ENCODE data around the gene ADARB1.

GRCh38 chr21:45202344-45202743 is 128.0 kb downstream of the ADARB1 start:
- TF ChIP-seq, protein P1, sequence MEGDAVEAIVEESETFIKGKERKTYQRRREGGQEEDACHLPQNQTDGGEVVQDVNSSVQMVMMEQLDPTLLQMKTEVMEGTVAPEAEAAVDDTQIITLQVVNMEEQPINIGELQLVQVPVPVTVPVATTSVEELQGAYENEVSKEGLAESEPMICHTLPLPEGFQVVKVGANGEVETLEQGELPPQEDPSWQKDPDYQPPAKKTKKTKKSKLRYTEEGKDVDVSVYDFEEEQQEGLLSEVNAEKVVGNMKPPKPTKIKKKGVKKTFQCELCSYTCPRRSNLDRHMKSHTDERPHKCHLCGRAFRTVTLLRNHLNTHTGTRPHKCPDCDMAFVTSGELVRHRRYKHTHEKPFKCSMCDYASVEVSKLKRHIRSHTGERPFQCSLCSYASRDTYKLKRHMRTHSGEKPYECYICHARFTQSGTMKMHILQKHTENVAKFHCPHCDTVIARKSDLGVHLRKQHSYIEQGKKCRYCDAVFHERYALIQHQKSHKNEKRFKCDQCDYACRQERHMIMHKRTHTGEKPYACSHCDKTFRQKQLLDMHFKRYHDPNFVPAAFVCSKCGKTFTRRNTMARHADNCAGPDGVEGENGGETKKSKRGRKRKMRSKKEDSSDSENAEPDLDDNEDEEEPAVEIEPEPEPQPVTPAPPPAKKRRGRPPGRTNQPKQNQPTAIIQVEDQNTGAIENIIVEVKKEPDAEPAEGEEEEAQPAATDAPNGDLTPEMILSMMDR (conservative IDR thresholded peaks at IDR 0.05; ENCODE audit: low read depth, low read length) = no peak
- no peak for TF ChIP-seq EZH2 (IDR thresholded peaks at IDR 0.05; ENCODE audit: borderline replicate concordance, low read depth, low read length, poor library complexity, severe bottlenecking)
